GM20000 (cell line): ENCODE results near the gene DCLK1.

Experiments used
- DNase-seq: peaks from one replicate; pipeline ENCODE4 v3.0.0; 2012; ENCODE audit warnings: low spot score
- TF ChIP-seq, protein P1 (sequence below): IDR thresholded peaks from 2 replicates; pipeline ENCODE4 v1.5.1; 2012; ENCODE audit warnings: mild to moderate bottlenecking, control low read depth; ENCODE audit errors: extremely low read depth, missing control alignments

The DCLK1 gene

DNA sequence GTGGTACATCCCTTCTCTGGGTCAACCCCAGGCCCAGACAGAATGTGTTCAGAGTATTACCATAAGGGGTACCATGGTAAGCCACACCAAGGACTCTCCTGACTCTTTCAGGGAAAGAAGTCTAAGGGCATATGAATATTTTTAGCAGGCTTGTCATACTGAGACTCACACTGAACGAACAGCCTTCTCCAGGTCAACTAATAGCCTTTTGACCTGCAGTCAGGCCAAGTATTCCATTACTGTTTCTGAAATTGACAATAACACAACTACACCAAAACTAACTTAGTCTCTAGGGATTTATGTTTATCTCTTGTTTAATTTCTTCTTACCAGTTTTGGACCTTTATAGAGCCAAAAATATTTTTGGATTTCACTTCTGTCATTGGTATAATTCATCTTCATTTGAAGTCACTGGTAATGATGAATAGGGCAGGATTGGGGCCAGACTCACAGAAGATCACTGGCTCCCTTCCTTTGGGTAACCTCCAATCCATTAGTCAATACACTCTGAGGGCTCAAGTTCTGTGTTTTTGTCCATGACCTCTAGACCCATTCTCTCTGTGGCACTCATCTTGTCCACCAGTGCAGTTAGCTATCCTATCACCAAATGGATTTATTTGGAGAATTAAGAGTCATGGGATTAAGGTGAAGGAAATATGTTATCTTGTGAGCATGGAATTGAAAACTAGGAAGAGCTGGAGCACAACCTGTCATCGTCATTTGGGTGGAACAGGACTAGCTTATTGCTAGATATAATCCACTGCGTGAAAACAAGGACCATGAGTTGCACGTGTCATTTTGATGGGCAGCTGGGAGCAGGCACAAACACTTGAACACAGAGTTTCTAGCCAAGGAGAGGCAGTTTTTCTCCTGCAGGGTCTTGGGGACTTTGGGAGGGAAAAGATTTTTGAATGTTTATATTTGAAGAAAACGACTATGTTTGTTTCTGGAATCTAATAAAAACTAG is 313.3 kb downstream of the DCLK1 start:
- no peak for DNase-seq
- TF ChIP-seq, protein P1, sequence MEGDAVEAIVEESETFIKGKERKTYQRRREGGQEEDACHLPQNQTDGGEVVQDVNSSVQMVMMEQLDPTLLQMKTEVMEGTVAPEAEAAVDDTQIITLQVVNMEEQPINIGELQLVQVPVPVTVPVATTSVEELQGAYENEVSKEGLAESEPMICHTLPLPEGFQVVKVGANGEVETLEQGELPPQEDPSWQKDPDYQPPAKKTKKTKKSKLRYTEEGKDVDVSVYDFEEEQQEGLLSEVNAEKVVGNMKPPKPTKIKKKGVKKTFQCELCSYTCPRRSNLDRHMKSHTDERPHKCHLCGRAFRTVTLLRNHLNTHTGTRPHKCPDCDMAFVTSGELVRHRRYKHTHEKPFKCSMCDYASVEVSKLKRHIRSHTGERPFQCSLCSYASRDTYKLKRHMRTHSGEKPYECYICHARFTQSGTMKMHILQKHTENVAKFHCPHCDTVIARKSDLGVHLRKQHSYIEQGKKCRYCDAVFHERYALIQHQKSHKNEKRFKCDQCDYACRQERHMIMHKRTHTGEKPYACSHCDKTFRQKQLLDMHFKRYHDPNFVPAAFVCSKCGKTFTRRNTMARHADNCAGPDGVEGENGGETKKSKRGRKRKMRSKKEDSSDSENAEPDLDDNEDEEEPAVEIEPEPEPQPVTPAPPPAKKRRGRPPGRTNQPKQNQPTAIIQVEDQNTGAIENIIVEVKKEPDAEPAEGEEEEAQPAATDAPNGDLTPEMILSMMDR: no peak

DNA sequence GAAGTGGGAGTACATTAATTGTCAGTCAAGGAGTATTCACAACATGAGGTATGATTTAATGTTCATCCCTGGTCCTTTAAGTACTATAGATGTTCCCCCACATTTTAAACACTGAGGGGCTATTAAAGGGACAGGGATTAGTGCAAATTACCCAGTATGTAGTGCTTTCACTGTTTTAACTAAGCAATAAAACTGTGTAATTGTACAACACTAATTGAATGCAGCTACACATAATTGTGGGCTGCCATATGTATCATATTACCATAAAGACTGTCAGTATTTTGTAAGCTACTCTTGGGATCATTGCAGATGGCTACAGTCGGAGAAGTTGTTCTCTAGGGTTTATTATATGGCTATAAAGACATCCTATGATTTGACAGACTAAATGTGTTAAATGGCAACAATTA is 316.6 kb downstream of the DCLK1 start:
- DNase-seq: no peak
- TF ChIP-seq, protein P1: no peak

DNA sequence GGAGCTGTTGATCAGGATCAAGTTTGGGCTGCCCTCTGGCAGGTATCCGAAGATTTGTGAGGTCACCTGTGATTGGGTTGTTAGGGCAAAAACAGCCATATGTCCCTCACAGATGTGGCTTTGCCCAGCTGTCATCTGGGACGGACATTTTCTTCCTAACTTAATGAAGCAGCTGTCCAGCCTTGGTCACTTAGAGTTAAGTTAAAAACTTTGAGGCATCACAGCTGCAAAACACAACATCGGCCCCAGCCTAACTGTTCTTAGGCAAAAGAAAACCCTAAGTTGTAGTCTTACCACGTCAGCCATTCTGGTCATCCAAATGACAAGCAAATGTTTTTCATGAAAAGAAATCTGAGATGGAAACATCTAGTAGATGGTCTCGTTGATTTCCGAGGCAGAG is 318.4 kb downstream of the DCLK1 start:
- TF ChIP-seq, protein P1: no peak

DNA sequence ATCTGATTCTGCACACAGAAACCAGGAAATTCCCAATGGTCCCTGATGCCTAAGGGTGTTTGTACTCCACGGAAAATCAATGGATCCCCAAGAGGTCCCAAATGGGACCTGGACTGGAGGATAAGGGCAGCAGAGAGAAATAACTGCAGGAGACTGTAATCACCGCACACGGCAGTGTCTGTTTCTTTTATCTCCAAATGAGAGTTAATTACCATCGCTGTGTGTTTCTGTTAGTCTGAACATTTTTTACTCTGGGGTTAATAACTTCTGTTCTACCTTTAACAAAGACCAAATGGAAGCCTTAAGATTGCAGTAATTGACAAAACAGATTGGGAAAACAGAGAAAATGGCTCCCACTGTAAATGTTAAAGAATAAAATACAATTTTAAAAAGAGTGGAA is 320.9 kb downstream of the DCLK1 start:
- DNase-seq: no peak
- TF ChIP-seq, protein P1: no peak

More for the DNA sequence above, 318.4 kb downstream of the DCLK1 start:
- no peak for DNase-seq

DNA sequence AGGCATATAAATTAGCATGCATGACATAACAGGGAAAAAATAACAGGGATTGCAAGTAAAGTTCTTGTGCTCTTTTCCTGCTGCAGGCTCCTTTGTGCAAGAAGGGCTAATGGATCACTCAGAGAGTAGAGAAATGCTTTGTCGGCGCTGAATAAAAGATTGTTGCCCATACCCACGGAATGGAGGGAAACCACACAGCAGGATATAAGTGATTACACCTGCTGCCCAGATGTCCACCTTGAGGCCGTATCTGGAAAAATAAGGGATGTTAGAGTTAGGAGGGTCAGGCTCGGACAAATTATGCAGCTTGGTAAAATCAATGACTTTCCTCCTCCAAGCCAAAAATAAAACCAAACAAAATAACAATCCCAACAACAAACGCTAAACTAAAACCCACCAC is 322.3 kb downstream of the DCLK1 start:
- no peak for DNase-seq
- TF ChIP-seq, protein P1: no peak

DNA sequence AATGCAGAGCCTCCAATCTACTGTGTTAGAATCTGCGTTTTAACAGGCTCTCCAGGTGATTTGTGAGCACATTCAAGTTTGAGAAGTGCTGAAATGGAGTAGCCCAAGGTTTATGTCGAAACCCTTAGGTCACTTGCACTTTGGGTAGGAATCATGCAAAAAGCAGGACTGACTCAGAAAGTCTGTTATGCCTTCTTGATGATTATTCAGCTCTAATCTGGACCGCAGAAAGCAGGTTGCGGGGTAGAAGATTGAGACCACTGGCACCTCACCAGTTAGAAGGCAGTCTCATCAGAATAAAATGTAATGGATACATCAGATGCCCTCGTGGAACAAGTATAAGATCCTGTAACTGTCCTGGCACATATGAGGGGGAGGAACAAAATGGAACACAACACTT is 326.3 kb downstream of the DCLK1 start:
- TF ChIP-seq, protein P1: no peak
- no peak for DNase-seq

DNA sequence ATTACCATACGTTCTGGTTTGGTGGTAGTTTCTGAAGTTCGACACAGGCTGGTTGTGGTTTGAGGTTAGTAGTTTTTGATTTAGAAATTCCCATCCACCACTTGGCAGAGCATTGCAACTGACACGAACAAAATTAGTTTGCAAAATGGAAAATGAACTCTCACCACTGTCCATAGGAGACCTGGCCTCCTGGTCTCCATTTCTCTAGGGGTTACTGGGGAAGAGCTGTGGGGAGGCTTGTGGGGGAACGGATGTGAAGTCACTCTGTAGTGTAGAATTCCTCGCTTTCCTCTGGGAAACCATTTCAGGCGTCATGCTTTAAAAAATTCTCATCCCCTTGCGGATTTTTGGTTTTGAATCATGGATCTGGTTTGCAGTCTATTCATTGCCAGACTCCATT is 333.2 kb downstream of the DCLK1 start:
- no peak for DNase-seq
- TF ChIP-seq, protein P1: no peak
